Neuronal stem cell (in vitro differentiated cells): ENCODE data around the gene RRP1B.

ENCODE experiments used
- DNase-seq: peaks from one replicate; pipeline ENCODE4 v3.0.0-alpha.2; 2013; ENCODE audit warnings: low spot score
- H2AFZ ChIP-seq: one replicate; pipeline ENCODE4 v1.6.1; 2013; ENCODE audit warnings: mild to moderate bottlenecking, low read length, inconsistent platforms
- H2AK5ac ChIP-seq: 2 replicates; pipeline ENCODE4 v1.6.1; 2013; ENCODE audit warnings: low read depth, mild to moderate bottlenecking, inconsistent platforms, low read length, moderate library complexity, mixed read lengths
- H2BK120ac ChIP-seq: 2 replicates; pipeline ENCODE4 v1.6.1; 2013; ENCODE audit warnings: low read depth, mild to moderate bottlenecking, inconsistent platforms, low read length, moderate library complexity, mixed read lengths
- H2BK12ac ChIP-seq: one replicate; pipeline ENCODE4 v1.6.1; 2013; ENCODE audit warnings: low read length, inconsistent platforms
- H2BK15ac ChIP-seq: 2 replicates; pipeline ENCODE4 v1.6.1; 2013; ENCODE audit warnings: mild to moderate bottlenecking, low read length, inconsistent platforms, mixed read lengths
- H2BK5ac ChIP-seq: one replicate; pipeline ENCODE4 v1.6.1; 2013; ENCODE audit warnings: inconsistent platforms, mild to moderate bottlenecking, low read length, moderate library complexity
- H3K14ac ChIP-seq: one replicate; pipeline ENCODE4 v1.6.1; 2013; ENCODE audit warnings: low read length, inconsistent platforms
- H3K18ac ChIP-seq: 2 replicates; pipeline ENCODE4 v1.6.1; 2013; ENCODE audit warnings: low read length, inconsistent platforms
- H3K23ac ChIP-seq: 2 replicates; pipeline ENCODE4 v1.6.1; 2013; ENCODE audit warnings: low read depth, mild to moderate bottlenecking, mixed read lengths, low read length, inconsistent platforms; ENCODE audit not compliant: poor library complexity
- H3K27ac ChIP-seq: replicated peaks from 3 replicates; pipeline ENCODE4 v1.5.1; 2013; ENCODE audit warnings: low read length, inconsistent platforms
- H3K27me3 ChIP-seq, 3 experiments: 2 replicates each; pipeline ENCODE4 v1.6.1; 2013; ENCODE audit warnings: low read length in 3 of 3, mild to moderate bottlenecking in 2 of 3, inconsistent platforms in 1 of 3, low read depth in 1 of 3, mixed read lengths in 1 of 3, moderate library complexity in 1 of 3; ENCODE audit not compliant: control insufficient read depth in 3 of 3, insufficient read depth in 3 of 3
- H3K36me3 ChIP-seq, 2 donors: replicated peaks in 1 of 2; 2 replicates each; pipeline ENCODE4 v1.6.1; 2013; ENCODE audit warnings: low read length in 2 of 2; ENCODE audit not compliant: control insufficient read depth in 2 of 2, insufficient read depth in 2 of 2
- H3K4ac ChIP-seq: 2 replicates; pipeline ENCODE4 v1.6.1; 2013; ENCODE audit warnings: inconsistent platforms, mild to moderate bottlenecking, low read length, moderate library complexity
- H3K4me1 ChIP-seq, 2 donors: 1 replicate in 1 of 2; 2 replicates in 1 of 2; pipeline ENCODE4 v1.6.1; 2013; ENCODE audit warnings: low read length in 2 of 2, low read depth in 1 of 2; ENCODE audit not compliant: control insufficient read depth in 2 of 2, insufficient read depth in 1 of 2
- H3K4me2 ChIP-seq: one replicate; pipeline ENCODE4 v1.6.1; 2013; ENCODE audit warnings: mild to moderate bottlenecking, low read length, inconsistent platforms; ENCODE audit not compliant: insufficient read depth, poor library complexity, severe bottlenecking
- H3K4me3 ChIP-seq, 2 donors: 2 replicates each; pipeline ENCODE4 v1.5.1; 2013; ENCODE audit warnings: low read length in 2 of 2, mild to moderate bottlenecking in 2 of 2, inconsistent platforms in 1 of 2, moderate library complexity in 1 of 2
- H3K79me1 ChIP-seq: one replicate; pipeline ENCODE4 v1.6.1; 2013; ENCODE audit warnings: low read depth, mild to moderate bottlenecking, inconsistent platforms, low read length, moderate library complexity
- H3K9ac ChIP-seq: one replicate; pipeline ENCODE4 v1.6.1; 2013; ENCODE audit warnings: mild to moderate bottlenecking, low read depth, low read length, inconsistent platforms; ENCODE audit not compliant: poor library complexity
- H3K9me3 ChIP-seq, 2 donors: replicated peaks in 1 of 2; 2 replicates each; pipeline versions ENCODE3 to v1.6.1; 2013; ENCODE audit warnings: low read length in 2 of 2, mild to moderate bottlenecking in 2 of 2, inconsistent platforms in 1 of 2, low read depth in 1 of 2, mixed read lengths in 1 of 2, moderate library complexity in 1 of 2; ENCODE audit not compliant: control insufficient read depth in 2 of 2, insufficient read depth in 1 of 2
- H4K8ac ChIP-seq: one replicate; pipeline ENCODE4 v1.6.1; 2013; ENCODE audit warnings: low read depth, mild to moderate bottlenecking, inconsistent platforms, low read length, moderate library complexity
- H4K91ac ChIP-seq: one replicate; pipeline ENCODE4 v1.6.1; 2013; ENCODE audit warnings: low read length, low read depth, mild to moderate bottlenecking, inconsistent platforms; ENCODE audit not compliant: poor library complexity
- WGBS, 2 donors: extraction: QIAGEN DNeasy Blood & Tissue Kit; methylation state at CpG; one replicate each; pipeline ENCODE4 v1.1.7; 2013; ENCODE audit warnings: missing lambda C conversion rate in 2 of 2, mixed read lengths in 1 of 2; ENCODE audit not compliant: insufficient read length in 2 of 2, insufficient replicate concordance in 1 of 2; ENCODE audit errors: extremely low coverage in 2 of 2; 5-methylcytosine and 5-hydroxymethylcytosine counted together

RRP1B gene

GRCh38 chr21:43740497-43741156 lies 81.3 kb downstream of the RRP1B start:
- Histone ChIP-seq H3K4me3 (no peak overlapping the region), H2BK120ac (no peak overlapping the region), H3K4ac (no peak overlapping the region), H2AFZ (peak overlapping the region; percentile 2), H3K27ac (peak overlapping the region; percentile 10), H2AK5ac (no peak overlapping the region), H3K14ac (no peak overlapping the region), H3K23ac (no peak overlapping the region), H3K36me3 (peaks cover 6 to 34% of the 10 kb centered on the region in 2 donors), H3K18ac (no peak overlapping the region), H3K27me3 (no peaks in the 10 kb centered on the region), H3K4me1 (peaks cover 4 to 10% of the 10 kb centered on the region in 2 donors), H2BK5ac (no peak overlapping the region), H3K9ac (no peak overlapping the region), H3K79me1 (peaks cover 4% of the 10 kb centered on the region), H4K91ac (no peak overlapping the region), H2BK15ac (no peak overlapping the region), H4K8ac (no peak overlapping the region), H3K4me2 (peak overlapping the region; percentile 43), H3K9me3 (peaks cover 0 to 1% of the 10 kb centered on the region in 2 donors), H2BK12ac (no peak overlapping the region)
- no CpG with 5 or more reads among the region's 25 CpGs for WGBS, 2 donors
- peak; percentile 53 for DNase-seq

GRCh38 chr21:43741423-43742096 lies 82.2 kb downstream of the RRP1B start:
- no peaks in the 10 kb centered on the region for H3K27me3 ChIP-seq
- H2BK12ac ChIP-seq, result peak overlapping the region; percentile 66
- peaks cover 0 to 1% of the 10 kb centered on the region in 2 donors for H3K9me3 ChIP-seq
- peak overlapping the region; percentile 87 for H2BK120ac ChIP-seq
- peak overlapping the region in 1 of 2 donors; percentile 20 for H3K4me3 ChIP-seq
- DNase-seq, result no peak
- H3K4me2 ChIP-seq, result no peak overlapping the region
- H3K9ac ChIP-seq, result peak overlapping the region; percentile 83
- no peak overlapping the region for H3K14ac ChIP-seq
- no peak overlapping the region for H3K4ac ChIP-seq
- no peak overlapping the region for H4K91ac ChIP-seq
- peak overlapping the region; percentile 69 for H2BK5ac ChIP-seq
- H3K79me1 ChIP-seq, result peaks cover 4% of the 10 kb centered on the region
- H3K18ac ChIP-seq, result peak overlapping the region; percentile 77
- peaks cover 11 to 44% of the 10 kb centered on the region in 2 donors for H3K36me3 ChIP-seq
- H2AK5ac ChIP-seq, result peak overlapping the region; percentile 86
- H2BK15ac ChIP-seq, result peak overlapping the region; percentile 49
- H2AFZ ChIP-seq, result no peak overlapping the region
- WGBS, 2 donors, result no CpG with 5 or more reads among the region's 28 CpGs
- peak overlapping the region; percentile 1 for H4K8ac ChIP-seq
- H3K4me1 ChIP-seq, result peaks cover 4 to 10% of the 10 kb centered on the region in 2 donors
- H3K27ac ChIP-seq, result peak overlapping the region; percentile 25
- peak overlapping the region; percentile 67 for H3K23ac ChIP-seq

DNA sequence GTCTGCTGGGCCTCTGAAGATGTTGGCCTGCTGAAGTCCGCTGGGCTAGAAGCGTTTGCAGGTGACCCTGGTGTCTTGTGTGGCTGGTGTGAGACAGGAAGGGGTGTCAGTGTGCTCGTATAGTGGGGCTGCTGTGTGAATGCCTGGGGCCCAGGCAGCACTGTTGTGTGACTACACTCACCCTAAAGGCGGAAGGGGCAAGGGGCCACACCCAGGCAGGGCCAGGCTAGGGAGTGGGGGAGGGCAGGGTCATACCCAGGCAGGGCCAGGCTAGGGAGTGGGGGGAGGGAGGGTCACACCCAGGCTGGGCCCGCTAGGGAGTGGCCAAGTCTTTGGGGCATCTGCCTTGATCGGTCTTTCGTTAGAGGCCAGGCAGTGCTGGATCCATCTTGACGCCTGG lies 84.6 kb downstream of the RRP1B start:
- no peak for DNase-seq
- no peak overlapping the region for H3K27ac ChIP-seq

GRCh38 chr21:43744725-43745124 lies 85.4 kb downstream of the RRP1B start:
- Histone ChIP-seq H2AK5ac (no peak overlapping the region), H3K4me1 (peaks cover 2 to 6% of the 10 kb centered on the region in 2 donors), H3K4me2 (no peak overlapping the region), H3K23ac (no peak overlapping the region), H2BK15ac (no peak overlapping the region), H2BK5ac (no peak overlapping the region), H3K9ac (no peak overlapping the region), H3K14ac (no peak overlapping the region), H2AFZ (no peak overlapping the region), H4K91ac (no peak overlapping the region), H3K36me3 (peaks cover 11 to 66% of the 10 kb centered on the region in 2 donors), H2BK120ac (no peak overlapping the region), H3K18ac (no peak overlapping the region), H3K27me3 (no peaks in the 10 kb centered on the region), H3K79me1 (peaks cover 2% of the 10 kb centered on the region), H3K27ac (no peak overlapping the region), H2BK12ac (no peak overlapping the region), H3K9me3 (peaks cover 0 to 1% of the 10 kb centered on the region in 2 donors), H3K4me3 (no peak overlapping the region), H3K4ac (no peak overlapping the region), H4K8ac (no peak overlapping the region)
- no peak for DNase-seq
- WGBS, 2 donors, result no CpG with 5 or more reads among the region's 18 CpGs

More for the DNA sequence above, 84.6 kb downstream of the RRP1B start:
- no peak overlapping the region for H3K4ac ChIP-seq
- H2AFZ ChIP-seq, result no peak overlapping the region
- no peak overlapping the region for H3K14ac ChIP-seq
- no peak overlapping the region for H2BK5ac ChIP-seq
- H4K8ac ChIP-seq, result no peak overlapping the region
- no peak overlapping the region for H3K4me2 ChIP-seq
- no peak overlapping the region for H2AK5ac ChIP-seq
- no peak overlapping the region for H4K91ac ChIP-seq
- no peaks in the 10 kb centered on the region for H3K27me3 ChIP-seq
- no peak overlapping the region for H2BK12ac ChIP-seq
- H3K36me3 ChIP-seq, result peaks cover 11 to 61% of the 10 kb centered on the region in 2 donors
- no peak overlapping the region for H2BK15ac ChIP-seq
- peaks cover 2 to 6% of the 10 kb centered on the region in 2 donors for H3K4me1 ChIP-seq
- H3K79me1 ChIP-seq, result peaks cover 2% of the 10 kb centered on the region
- H3K9me3 ChIP-seq, result peaks cover 0 to 1% of the 10 kb centered on the region in 2 donors
- no peak overlapping the region for H3K18ac ChIP-seq
- H3K4me3 ChIP-seq, result no peak overlapping the region
- no peak overlapping the region for H2BK120ac ChIP-seq
- H3K23ac ChIP-seq, result no peak overlapping the region
- H3K9ac ChIP-seq, result no peak overlapping the region
- no CpG with 5 or more reads among the region's 8 CpGs for WGBS, 2 donors
